Measurements from ENCODE around the gene PRKCA.

The PRKCA gene

GRCh38 chr17:66858226-66859083 is 556.0 kb downstream of the PRKCA start:
- no peak overlapping the region for H3K4me3 ChIP-seq
- H3K9ac ChIP-seq (ENCODE audit: insufficient read length), result no peak overlapping the region
- no peak overlapping the region for H3K27ac ChIP-seq
- H3K36me3 ChIP-seq (ENCODE audit: insufficient read depth, low read length), result no peaks in the 10 kb centered on the region
- no peaks in the 10 kb centered on the region for H3K9me3 ChIP-seq (ENCODE audit: low read depth, low read length)
- no peak for TF ChIP-seq FOXP2 (optimal IDR thresholded peaks at IDR 0.05; ENCODE audit: control extremely low read depth, extremely low read length, insufficient read depth)
- TF ChIP-seq EZH2 (IDR thresholded peaks at IDR 0.05), result no peak
- no peak for TF ChIP-seq POLR2AphosphoS5 (IDR thresholded peaks at IDR 0.05; ENCODE audit: borderline replicate concordance, low read depth, low read length)
- no peak for DNase-seq (ENCODE audit: low read depth, low spot score)

- Histone ChIP-seq H3K4me3 (no peak overlapping the region), H3K9me3 (ENCODE audit: low read depth, low read length) (no peaks in the 10 kb centered on the region), H3K36me3 (ENCODE audit: insufficient read depth, low read length) (no peaks in the 10 kb centered on the region), H3K27ac (no peak overlapping the region), H3K9ac (ENCODE audit: insufficient read length) (no peak overlapping the region)
- DNase-seq (ENCODE audit: low read depth, low spot score), result no peak
- TF ChIP-seq FOXP2 (optimal IDR thresholded peaks at IDR 0.05; ENCODE audit: control extremely low read depth, extremely low read length, insufficient read depth) (no peak), POLR2AphosphoS5 (IDR thresholded peaks at IDR 0.05; ENCODE audit: borderline replicate concordance, low read depth, low read length) (no peak), EZH2 (IDR thresholded peaks at IDR 0.05) (no peak)
Measured at GRCh38 chr17:66859353-66859752, 556.9 kb downstream of the PRKCA start.

- Histone ChIP-seq H3K4me3 (no peak overlapping the region), H3K9ac (ENCODE audit: insufficient read length) (no peak overlapping the region), H3K36me3 (ENCODE audit: insufficient read depth, low read length) (no peaks in the 10 kb centered on the region), H3K27ac (no peak overlapping the region), H3K9me3 (ENCODE audit: low read depth, low read length) (no peaks in the 10 kb centered on the region)
- no peak for TF ChIP-seq EZH2 (IDR thresholded peaks at IDR 0.05)
- TF ChIP-seq POLR2AphosphoS5 (IDR thresholded peaks at IDR 0.05; ENCODE audit: borderline replicate concordance, low read depth, low read length), result no peak
- TF ChIP-seq FOXP2 (optimal IDR thresholded peaks at IDR 0.05; ENCODE audit: control extremely low read depth, extremely low read length, insufficient read depth), result no peak
- no peak for DNase-seq (ENCODE audit: low read depth, low spot score)
Measured at GRCh38 chr17:66860204-66860603, 557.8 kb downstream of the PRKCA start.

All from SK-N-MC (cell line).